ENCODE measurements around the gene XPA.
A peak's percentile ranks its signal among the peaks of the same experiment; 100 is the strongest.

DNA sequence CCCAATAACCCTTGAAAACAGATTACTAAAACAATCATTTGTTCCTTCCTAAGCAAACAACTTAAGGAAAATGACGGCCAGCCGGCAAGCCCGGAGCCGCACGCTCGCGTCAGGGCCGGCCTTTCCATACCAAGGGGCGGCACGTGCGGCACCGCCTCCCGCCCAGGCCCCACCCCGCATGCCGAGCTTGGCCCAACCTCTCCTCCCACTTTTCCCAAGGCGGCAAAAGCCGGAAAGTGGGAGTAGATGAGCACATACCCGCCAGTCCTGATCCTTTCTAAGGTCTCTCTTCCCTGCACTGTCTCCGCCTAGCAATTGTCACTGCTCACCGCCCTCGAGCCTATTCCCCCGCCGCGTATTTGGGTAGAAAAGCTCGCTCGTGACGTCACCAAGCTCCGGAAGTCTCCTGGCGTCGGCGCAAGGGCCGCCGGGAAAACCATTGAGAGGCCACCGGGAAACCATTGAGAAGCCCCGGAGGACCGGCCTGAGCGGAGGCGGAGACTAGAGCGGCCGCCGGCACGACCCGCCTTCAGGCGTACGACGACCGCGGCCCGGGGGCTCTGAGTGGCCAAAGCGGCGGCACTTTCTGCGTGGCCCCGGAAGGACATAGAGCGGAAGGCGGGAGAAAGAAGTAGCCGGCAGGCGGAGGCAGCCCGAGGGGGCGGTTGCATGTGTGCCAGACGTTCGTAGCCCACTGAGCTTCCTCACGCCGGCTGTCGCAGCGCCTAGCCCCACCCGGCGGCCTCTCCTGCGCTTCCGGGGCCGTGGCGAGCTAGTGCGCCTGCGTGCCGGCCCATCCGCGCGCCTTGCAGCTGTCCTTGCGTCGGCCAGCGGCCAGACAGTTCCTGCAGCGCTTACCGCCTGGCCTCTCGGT lies 63.9 kb downstream of the XPA start, which contains the start of the genes NCBP1 and TSTD2:
- TF ChIP-seq, protein P1, sequence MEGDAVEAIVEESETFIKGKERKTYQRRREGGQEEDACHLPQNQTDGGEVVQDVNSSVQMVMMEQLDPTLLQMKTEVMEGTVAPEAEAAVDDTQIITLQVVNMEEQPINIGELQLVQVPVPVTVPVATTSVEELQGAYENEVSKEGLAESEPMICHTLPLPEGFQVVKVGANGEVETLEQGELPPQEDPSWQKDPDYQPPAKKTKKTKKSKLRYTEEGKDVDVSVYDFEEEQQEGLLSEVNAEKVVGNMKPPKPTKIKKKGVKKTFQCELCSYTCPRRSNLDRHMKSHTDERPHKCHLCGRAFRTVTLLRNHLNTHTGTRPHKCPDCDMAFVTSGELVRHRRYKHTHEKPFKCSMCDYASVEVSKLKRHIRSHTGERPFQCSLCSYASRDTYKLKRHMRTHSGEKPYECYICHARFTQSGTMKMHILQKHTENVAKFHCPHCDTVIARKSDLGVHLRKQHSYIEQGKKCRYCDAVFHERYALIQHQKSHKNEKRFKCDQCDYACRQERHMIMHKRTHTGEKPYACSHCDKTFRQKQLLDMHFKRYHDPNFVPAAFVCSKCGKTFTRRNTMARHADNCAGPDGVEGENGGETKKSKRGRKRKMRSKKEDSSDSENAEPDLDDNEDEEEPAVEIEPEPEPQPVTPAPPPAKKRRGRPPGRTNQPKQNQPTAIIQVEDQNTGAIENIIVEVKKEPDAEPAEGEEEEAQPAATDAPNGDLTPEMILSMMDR (IDR thresholded peaks at IDR 0.05): peak in 2 of 5 experiments; percentile 33 to 34
- TF ChIP-seq POLR2A (IDR thresholded peaks at IDR 0.05) (peak; percentile 38 to 78), EP300 (IDR thresholded peaks at IDR 0.05) (peak; percentile 87 to 88)
